GM18520 (cell line): ENCODE results near the gene ARHGAP27.
"Not testable (repeated sequence)": the region's sequence is repeated elsewhere in the genome, so short reads cannot be mapped to it uniquely, and the experiment has no call there.

Experiments
- ATAC-seq: cut with Tn5 transposase; IDR thresholded peaks from one replicate; pipeline ENCODE4 v1.9.1; 2021; ENCODE audit not compliant: unreplicated experiment

Gene ARHGAP27

GRCh38 chr17:45366691-45367090 is 66.0 kb downstream of the ARHGAP27 start:
- no peak for ATAC-seq

GRCh38 chr17:45366049-45366448 is 66.6 kb downstream of the ARHGAP27 start:
- no peak for ATAC-seq

GRCh38 chr17:45364531-45365390 is 67.9 kb downstream of the ARHGAP27 start:
- no peak for ATAC-seq

GRCh38 chr17:45363498-45363897 is 69.2 kb downstream of the ARHGAP27 start:
- no peak for ATAC-seq

GRCh38 chr17:45361976-45362375 is 70.7 kb downstream of the ARHGAP27 start:
- ATAC-seq = no peak

GRCh38 chr17:45361451-45361850 is 71.2 kb downstream of the ARHGAP27 start:
- no peak for ATAC-seq

GRCh38 chr17:45357364-45357997 is 75.2 kb downstream of the ARHGAP27 start:
- ATAC-seq = no peak

- ATAC-seq = no peak
These were observed 77.6 kb downstream of the ARHGAP27 start for GRCh38 chr17:45355087-45355486.

GRCh38 chr17:45353043-45353442 is 79.6 kb downstream of the ARHGAP27 start:
- no peak for ATAC-seq

GRCh38 chr17:45351831-45352230 is 80.8 kb downstream of the ARHGAP27 start:
- no peak for ATAC-seq

GRCh38 chr17:45347444-45347843 is 85.2 kb downstream of the ARHGAP27 start:
- ATAC-seq = no peak

- ATAC-seq = no peak
These were observed 86.3 kb downstream of the ARHGAP27 start for GRCh38 chr17:45346216-45347015.

GRCh38 chr17:45345554-45346215 is 87.0 kb downstream of the ARHGAP27 start:
- no peak for ATAC-seq

- ATAC-seq = no peak
These were observed 87.5 kb downstream of the ARHGAP27 start for GRCh38 chr17:45345246-45345553.

- ATAC-seq = not testable (repeated sequence)
These were observed 88.6 kb downstream of the ARHGAP27 start for GRCh38 chr17:45343967-45344664.
